PC-3 (cell line): ENCODE measurements around the gene TAOK3. TPM values are rescaled to one million over a fixed set of nuclear protein-coding genes. Genes with fewer than 3 reads are reported as not detected.

Experiments used
- ATAC-seq: fragments of 200-7000 bp; cut with Tn5 transposase; 2 replicates; pipeline ENCODE4 v1.9.1; 2020; ENCODE audit warnings: mild to moderate bottlenecking, moderate library complexity
- BruUV-seq: library from RNA; stranded (reverse); fragments of 400-500 nt; replicated peaks from 2 replicates; lab custom pipeline; 2021; lab: Mats Ljungman, UMichigan
- CTCF ChIA-PET: fragments of 300-600 bp; sonication (Branson Sonifier 250); formaldehyde crosslinking; loops from one replicate; lab custom pipeline; 2022; ENCODE audit warnings: antibody characterized with exemption; lab: Charles Lee
- POLR2A ChIA-PET: fragments of 300-600 bp; sonication (Branson Sonifier 250); formaldehyde crosslinking; loops from one replicate; lab custom pipeline; 2022; ENCODE audit warnings: antibody characterized with exemption; ENCODE audit not compliant: unreplicated experiment; lab: Charles Lee
- DNase-seq: peaks from one replicate; pipeline ENCODE4 v3.0.0-alpha.2; 2015
- H2AFZ ChIP-seq: fragments of 300-600 bp; sonication (generic); 2 replicates; pipeline ENCODE4 v1.6.0; 2016; ENCODE audit warnings: antibody characterized with exemption, low read length
- H3F3A ChIP-seq: fragments of 300-600 bp; sonication (generic); one replicate; pipeline ENCODE4 v1.6.0; 2017; ENCODE audit warnings: antibody characterized with exemption, low read length, control low read depth, mild to moderate bottlenecking; ENCODE audit not compliant: unreplicated experiment
- H3K27ac ChIP-seq: fragments of 300-600 bp; sonication (generic); 2 replicates; pipeline ENCODE4 v1.5.1; 2016; ENCODE audit warnings: mild to moderate bottlenecking, low read length
- H3K27me3 ChIP-seq: fragments of 300-600 bp; sonication (generic); 2 replicates; pipeline ENCODE4 v1.6.1; 2016; ENCODE audit warnings: low read length, mixed read lengths
- H3K36me3 ChIP-seq: fragments of 300-600 bp; sonication (generic); 2 replicates; pipeline ENCODE4 v1.6.1; 2016; ENCODE audit warnings: low read depth, mixed run types, low read length, mixed read lengths
- H3K4me1 ChIP-seq: fragments of 300-600 bp; sonication (generic); 2 replicates; pipeline ENCODE4 v1.5.1; 2016; ENCODE audit warnings: low read length; ENCODE audit not compliant: insufficient read depth
- H3K4me2 ChIP-seq: fragments of 300-600 bp; sonication (generic); 2 replicates; pipeline ENCODE4 v1.6.0; 2016; ENCODE audit warnings: low read length
- H3K4me3 ChIP-seq: fragments of 300-600 bp; sonication (generic); 2 replicates; pipeline ENCODE4 v1.5.1; 2016; ENCODE audit warnings: mild to moderate bottlenecking, low read length, mixed read lengths
- H3K79me2 ChIP-seq: fragments of 300-600 bp; sonication (generic); 2 replicates; pipeline ENCODE4 v1.6.1; 2017; ENCODE audit warnings: low read length, mixed read lengths
- H3K9ac ChIP-seq: fragments of 300-600 bp; sonication (generic); 2 replicates; pipeline ENCODE4 v1.6.0; 2016; ENCODE audit warnings: mild to moderate bottlenecking, low read length
- H3K9me2 ChIP-seq: fragments of 300-600 bp; sonication (generic); replicated peaks from 2 replicates; pipeline ENCODE4 v1.6.1; 2016; ENCODE audit warnings: mixed run types, low read length, mixed read lengths
- H3K9me3 ChIP-seq: fragments of 300-600 bp; sonication (generic); 2 replicates; pipeline ENCODE4 v1.6.1; 2016; ENCODE audit warnings: low read length, mixed read lengths
- H4K20me1 ChIP-seq: fragments of 300-600 bp; sonication (generic); 2 replicates; pipeline ENCODE4 v1.6.1; 2016; ENCODE audit warnings: low read length, mixed read lengths
- EZH2 ChIP-seq: fragments of 300-600 bp; sonication (generic); IDR thresholded peaks from one replicate; pipeline ENCODE4 v1.6.1; 2017; ENCODE audit warnings: antibody characterized with exemption, mild to moderate bottlenecking, low read length; ENCODE audit not compliant: unreplicated experiment
- EZH2phosphoT487 ChIP-seq: fragments of 300-600 bp; sonication (generic); IDR thresholded peaks from 2 replicates; pipeline ENCODE4 v1.6.1; 2018; ENCODE audit warnings: mild to moderate bottlenecking, antibody characterized with exemption, low read length, borderline replicate concordance
- intact Hi-C: fragments of 100-400 bp; cut with micrococcal nuclease; formaldehyde crosslinking; loops from 2 replicates; pipeline ENCODE4 v1.9.0; 2023
- total RNA-seq: library from RNA; depleted of rRNA; stranded (reverse); fragments of >200 nt; gene quantifications from 2 replicates; pipeline ENCODE4 v1.2.3, GENCODE V29; 2014
- TF ChIP-seq, protein P1 (sequence below): fragments of 300-600 bp; sonication (generic); conservative IDR thresholded peaks from 2 replicates; pipeline ENCODE4 v1.5.1; 2017; ENCODE audit warnings: antibody characterized with exemption, low read depth, mild to moderate bottlenecking, low read length

Gene TAOK3
- total RNA-seq, 1 experiment from 2014 or later: 27.9 TPM

DNA sequence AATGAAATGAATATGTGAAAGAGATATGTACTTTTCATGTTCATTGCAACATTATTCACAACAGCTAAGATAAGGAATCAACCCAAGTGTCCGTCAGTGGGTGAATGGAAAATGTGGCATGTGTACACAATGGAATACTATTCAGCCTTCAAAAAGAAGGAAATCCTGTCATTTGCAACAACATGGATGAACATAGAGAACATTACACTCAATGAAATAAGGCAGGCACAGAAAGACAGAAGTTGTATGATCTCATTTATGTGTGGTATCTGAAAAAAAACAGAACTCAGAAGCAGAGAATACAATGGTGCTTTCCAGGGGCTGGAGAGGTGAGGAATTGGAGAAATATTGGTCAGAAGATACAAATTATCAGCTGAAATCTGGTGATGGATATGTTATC lies 54.0 kb downstream of the TAOK3 start:
- H3F3A ChIP-seq: no peaks in the 10 kb centered on the region
- POLR2A ChIA-PET: no interaction called here

DNA sequence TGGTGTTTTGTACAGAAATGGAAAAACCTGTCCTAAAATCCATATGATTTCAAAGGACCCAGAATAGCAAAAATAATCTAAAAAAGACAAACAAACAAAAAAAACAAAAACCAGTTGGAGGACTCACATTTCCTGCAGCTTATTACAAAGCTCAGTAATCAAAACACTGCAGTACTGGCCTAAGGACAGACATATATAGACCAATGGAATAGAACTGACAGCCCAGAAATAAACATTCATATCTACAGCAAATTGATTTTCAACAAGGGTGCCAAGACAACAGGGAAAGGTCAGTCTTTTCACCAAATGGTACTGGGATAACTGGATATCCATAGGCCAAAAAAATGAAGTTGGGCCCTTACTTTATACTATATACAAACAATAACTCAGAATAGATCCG lies 55.0 kb downstream of the TAOK3 start:
- DNase-seq (no peak), ATAC-seq (no peak)
- intact Hi-C loops: no loop called here
- no peak overlapping the region for H3K9ac ChIP-seq
- BruUV-seq: no TSS peak
- no peaks in the 10 kb centered on the region for H3K27me3 ChIP-seq
- H3K9me3 ChIP-seq: no peaks in the 10 kb centered on the region
- H3K36me3 ChIP-seq: no peaks in the 10 kb centered on the region
- no peaks in the 10 kb centered on the region for H3K79me2 ChIP-seq
- H4K20me1 ChIP-seq: no peaks in the 10 kb centered on the region
- H2AFZ ChIP-seq: no peak overlapping the region
- H3K4me1 ChIP-seq: peaks cover 8% of the 10 kb centered on the region
- TF ChIP-seq EZH2phosphoT487 (no peak), EZH2 (no peak)
- TF ChIP-seq, protein P1, sequence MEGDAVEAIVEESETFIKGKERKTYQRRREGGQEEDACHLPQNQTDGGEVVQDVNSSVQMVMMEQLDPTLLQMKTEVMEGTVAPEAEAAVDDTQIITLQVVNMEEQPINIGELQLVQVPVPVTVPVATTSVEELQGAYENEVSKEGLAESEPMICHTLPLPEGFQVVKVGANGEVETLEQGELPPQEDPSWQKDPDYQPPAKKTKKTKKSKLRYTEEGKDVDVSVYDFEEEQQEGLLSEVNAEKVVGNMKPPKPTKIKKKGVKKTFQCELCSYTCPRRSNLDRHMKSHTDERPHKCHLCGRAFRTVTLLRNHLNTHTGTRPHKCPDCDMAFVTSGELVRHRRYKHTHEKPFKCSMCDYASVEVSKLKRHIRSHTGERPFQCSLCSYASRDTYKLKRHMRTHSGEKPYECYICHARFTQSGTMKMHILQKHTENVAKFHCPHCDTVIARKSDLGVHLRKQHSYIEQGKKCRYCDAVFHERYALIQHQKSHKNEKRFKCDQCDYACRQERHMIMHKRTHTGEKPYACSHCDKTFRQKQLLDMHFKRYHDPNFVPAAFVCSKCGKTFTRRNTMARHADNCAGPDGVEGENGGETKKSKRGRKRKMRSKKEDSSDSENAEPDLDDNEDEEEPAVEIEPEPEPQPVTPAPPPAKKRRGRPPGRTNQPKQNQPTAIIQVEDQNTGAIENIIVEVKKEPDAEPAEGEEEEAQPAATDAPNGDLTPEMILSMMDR: no peak
- no peak overlapping the region for H3K4me2 ChIP-seq
- H3K9me2 ChIP-seq: no peaks in the 10 kb centered on the region
- POLR2A ChIA-PET: no interaction called here
- no peak overlapping the region for H3K4me3 ChIP-seq
- no peaks in the 10 kb centered on the region for H3F3A ChIP-seq
- no peak overlapping the region for H3K27ac ChIP-seq
- CTCF ChIA-PET: no interaction called here

More for the DNA sequence above, 54.0 kb downstream of the TAOK3 start:
- intact Hi-C loops: no loop called here
- peaks cover 6% of the 10 kb centered on the region; the same call in 1 of the 2 replicates for H3K4me1 ChIP-seq
- no peaks in the 10 kb centered on the region for H3K9me3 ChIP-seq
- H3K79me2 ChIP-seq: no peaks in the 10 kb centered on the region
- H3K36me3 ChIP-seq: no peaks in the 10 kb centered on the region
- H4K20me1 ChIP-seq: no peaks in the 10 kb centered on the region
- no peak overlapping the region for H3K4me2 ChIP-seq
- DNase-seq: no peak
- no peak overlapping the region for H3K9ac ChIP-seq
- H2AFZ ChIP-seq: no peak overlapping the region
- H3K27ac ChIP-seq: no peak overlapping the region
- no peaks in the 10 kb centered on the region for H3K9me2 ChIP-seq
- ATAC-seq: no peak
- H3K4me3 ChIP-seq: no peak overlapping the region
- BruUV-seq: no TSS peak
- H3K27me3 ChIP-seq: no peaks in the 10 kb centered on the region
- CTCF ChIA-PET: no interaction called here
- no peak for TF ChIP-seq EZH2phosphoT487
- TF ChIP-seq, protein P1: no peak
- no peak for TF ChIP-seq EZH2

DNA sequence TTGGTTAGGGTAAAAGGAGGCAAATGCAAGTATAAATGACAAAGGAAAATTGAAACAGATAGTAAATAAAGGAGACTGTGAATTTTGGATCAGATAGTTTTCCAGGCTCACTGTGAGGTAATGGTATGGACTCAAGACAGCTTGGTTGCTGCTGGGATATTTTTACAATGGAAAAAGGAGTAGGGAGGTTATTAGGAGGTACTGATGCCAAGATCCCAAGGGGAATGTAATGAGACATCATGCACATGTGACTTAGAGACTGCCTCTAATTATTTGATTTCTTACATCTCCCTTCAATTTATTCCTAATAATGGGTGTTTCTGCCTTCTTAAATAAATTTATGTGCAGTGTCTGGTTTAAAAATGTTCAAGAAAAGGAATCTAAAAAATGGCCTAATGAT lies 56.9 kb downstream of the TAOK3 start:
- DNase-seq (no peak), ATAC-seq (no peak)
- intact Hi-C loops: no loop called here
- H3K27ac ChIP-seq: no peak overlapping the region
- H3K9me2 ChIP-seq: no peaks in the 10 kb centered on the region
- H3K79me2 ChIP-seq: no peaks in the 10 kb centered on the region
- no peaks in the 10 kb centered on the region for H4K20me1 ChIP-seq
- no TSS peak for BruUV-seq
- H2AFZ ChIP-seq: no peak overlapping the region
- H3K9ac ChIP-seq: no peak overlapping the region
- no peaks in the 10 kb centered on the region for H3K27me3 ChIP-seq
- no peak overlapping the region for H3K4me3 ChIP-seq
- ChIA-PET CTCF (interaction anchor here (0.5 kb wide), 2 partner anchors 57 to 151 kb away, joined by 3 to 4 read pairs; no protein-coding TSS in a partner anchor), POLR2A (interaction anchor here (0.7 kb wide), 1 partner anchor 31 kb away, joined by 9 read pairs; no protein-coding TSS in a partner anchor)
- H3K4me1 ChIP-seq: peaks cover 15% of the 10 kb centered on the region
- no peak overlapping the region for H3K4me2 ChIP-seq
- H3K9me3 ChIP-seq: no peaks in the 10 kb centered on the region
- H3F3A ChIP-seq: no peaks in the 10 kb centered on the region
- TF ChIP-seq, protein P1: no peak
- TF ChIP-seq EZH2: no peak
- TF ChIP-seq EZH2phosphoT487: no peak
- no peaks in the 10 kb centered on the region for H3K36me3 ChIP-seq
